Activated naive CD8-positive, alpha-beta T cell (primary cell): Measurements from ENCODE around the gene CIBAR2.

Experiments
- H3K27ac Mint-ChIP-seq: one replicate; pipeline ENCODE4 v1.8.0; 2021; ENCODE audit warnings: mixed read lengths
- H3K27me3 Mint-ChIP-seq: one replicate; pipeline ENCODE4 v1.8.0; 2021; ENCODE audit warnings: mixed read lengths
- H3K36me3 Mint-ChIP-seq: one replicate; pipeline ENCODE4 v1.8.0; 2021; ENCODE audit warnings: mixed read lengths
- H3K4me1 Mint-ChIP-seq: one replicate; pipeline ENCODE4 v1.8.0; 2021; ENCODE audit warnings: low read depth, mixed read lengths
- H3K4me3 Mint-ChIP-seq: one replicate; pipeline ENCODE4 v1.8.0; 2021; ENCODE audit warnings: mild to moderate bottlenecking, mixed read lengths
- H3K9me3 Mint-ChIP-seq: one replicate; pipeline ENCODE4 v1.8.0; 2021; ENCODE audit warnings: low read depth, mixed read lengths

The CIBAR2 gene

DNA sequence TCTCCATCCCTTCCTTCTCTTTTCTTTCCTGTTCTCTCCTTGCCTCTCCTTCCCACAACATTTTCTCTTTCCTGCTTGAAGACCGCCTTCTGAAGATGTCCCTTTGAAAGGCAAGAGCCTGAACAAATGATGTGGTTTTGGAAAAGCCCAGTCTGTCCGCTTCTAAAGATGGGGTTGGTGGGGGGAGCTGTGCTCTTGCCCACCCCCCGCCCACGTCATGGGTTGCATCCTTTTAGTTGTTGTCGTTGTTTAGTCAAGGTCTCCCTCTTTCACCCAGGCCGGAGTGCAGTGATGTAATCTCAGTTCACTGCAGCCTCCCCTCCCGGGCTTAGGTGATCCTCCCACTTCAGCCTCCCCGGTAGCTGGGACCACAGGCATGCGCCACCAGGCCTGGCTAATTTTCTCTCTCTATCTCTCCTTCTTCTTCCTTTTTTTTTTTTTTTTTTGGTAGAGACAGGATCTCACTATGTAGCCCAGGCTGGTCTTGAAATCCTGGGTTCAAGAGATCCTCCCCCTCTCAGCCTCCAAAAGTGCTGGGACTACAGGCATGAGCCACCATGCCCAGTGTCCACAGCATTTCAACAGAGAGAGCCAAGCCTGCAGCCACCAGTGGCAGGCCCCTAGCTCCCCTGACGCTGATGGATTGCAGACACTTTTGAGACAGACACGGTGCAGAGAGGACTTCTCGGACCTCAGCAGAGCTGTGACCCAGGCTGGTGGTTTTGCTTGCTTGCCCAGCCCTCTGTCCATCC, 26.0 kb upstream of the CIBAR2 start:
- Mint-ChIP-seq H3K27me3 (peaks cover 23% of the 10 kb centered on the region), H3K4me1 (peaks cover 7% of the 10 kb centered on the region), H3K4me3 (peak overlapping the region; percentile 31), H3K27ac (no peak overlapping the region), H3K9me3 (no peaks in the 10 kb centered on the region), H3K36me3 (no peaks in the 10 kb centered on the region)

DNA sequence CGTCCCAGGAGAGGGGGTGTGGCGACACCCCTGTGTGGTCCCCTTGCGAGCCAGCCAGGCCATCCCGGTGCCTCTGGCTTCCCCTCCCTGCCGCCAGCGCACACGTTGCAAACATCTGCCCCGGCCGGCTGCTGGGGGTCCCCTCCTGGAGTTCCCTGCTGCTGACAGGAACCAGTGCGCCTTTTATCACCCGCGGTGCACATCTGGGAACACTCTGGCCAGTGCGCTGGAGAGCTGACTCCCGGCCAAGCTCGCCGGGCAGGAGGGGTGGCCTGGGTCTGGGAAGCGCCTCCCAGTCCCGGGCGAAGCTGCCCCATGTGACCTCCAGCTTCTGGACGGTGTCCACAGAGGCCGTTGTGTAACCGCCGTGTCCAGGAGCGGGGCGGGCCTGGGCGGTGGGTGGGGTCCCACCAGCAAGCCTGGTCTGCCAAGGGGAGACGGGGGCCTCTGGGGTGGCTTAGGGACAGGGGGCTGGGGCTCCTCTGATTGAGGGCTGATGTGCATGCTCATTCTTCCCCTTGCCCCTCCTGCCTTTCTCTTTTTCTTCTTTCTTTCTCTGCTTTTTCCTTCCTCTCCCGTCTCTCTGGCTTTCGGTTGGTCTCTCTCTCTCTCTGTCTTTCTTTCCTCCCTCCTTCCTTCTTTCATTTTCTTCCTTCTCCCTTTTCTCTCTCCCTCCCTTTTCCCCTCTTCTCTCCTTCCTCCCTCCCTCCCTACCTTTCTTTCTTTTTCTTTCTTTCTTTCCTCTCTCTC, 25.2 kb upstream of the CIBAR2 start:
- Mint-ChIP-seq H3K27me3 (peaks cover 23% of the 10 kb centered on the region), H3K36me3 (no peaks in the 10 kb centered on the region), H3K27ac (no peak overlapping the region), H3K9me3 (no peaks in the 10 kb centered on the region), H3K4me3 (peak overlapping the region; percentile 31), H3K4me1 (peaks cover 7% of the 10 kb centered on the region)

DNA sequence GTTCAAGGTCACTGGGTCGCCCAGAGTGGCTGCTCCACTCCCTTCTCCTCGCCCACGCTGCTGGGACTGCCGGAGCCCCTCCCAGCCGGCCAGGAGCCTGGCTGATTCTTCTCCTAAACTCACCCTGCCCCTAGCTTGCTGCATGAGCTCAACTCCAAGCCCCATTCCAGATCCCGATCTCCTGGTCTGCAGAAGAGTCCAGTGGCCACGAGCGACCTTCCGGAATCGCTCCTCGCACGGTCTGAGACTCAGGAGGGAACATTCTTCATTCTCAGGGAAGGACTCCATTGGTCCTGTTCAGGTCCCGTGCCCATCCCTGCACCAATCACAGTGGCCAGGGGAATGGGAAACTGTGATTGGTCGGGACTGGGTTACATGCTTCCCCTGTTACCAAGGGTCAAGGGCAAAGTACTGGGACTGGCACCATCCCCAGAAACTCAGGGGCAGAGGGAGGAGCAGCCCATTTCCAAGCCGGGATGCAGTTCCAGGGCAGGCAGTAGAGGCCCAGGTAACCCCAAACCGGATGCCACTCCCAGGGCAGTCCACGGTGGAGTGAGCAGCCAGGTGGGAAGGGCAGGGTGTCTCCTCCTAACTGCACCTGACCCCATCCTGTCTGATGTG, 24.5 kb upstream of the CIBAR2 start:
- Mint-ChIP-seq H3K9me3 (no peaks in the 10 kb centered on the region), H3K27ac (no peak overlapping the region), H3K27me3 (peaks cover 23% of the 10 kb centered on the region), H3K4me3 (no peak overlapping the region), H3K4me1 (peaks cover 7% of the 10 kb centered on the region), H3K36me3 (no peaks in the 10 kb centered on the region)

GRCh38 chr16:85136213-85136701, 24.0 kb upstream of the CIBAR2 start:
- H3K9me3 Mint-ChIP-seq, result no peaks in the 10 kb centered on the region
- no peaks in the 10 kb centered on the region for H3K36me3 Mint-ChIP-seq
- H3K27ac Mint-ChIP-seq, result no peak overlapping the region
- no peak overlapping the region for H3K4me3 Mint-ChIP-seq
- H3K4me1 Mint-ChIP-seq, result peaks cover 7% of the 10 kb centered on the region
- peaks cover 23% of the 10 kb centered on the region for H3K27me3 Mint-ChIP-seq

DNA sequence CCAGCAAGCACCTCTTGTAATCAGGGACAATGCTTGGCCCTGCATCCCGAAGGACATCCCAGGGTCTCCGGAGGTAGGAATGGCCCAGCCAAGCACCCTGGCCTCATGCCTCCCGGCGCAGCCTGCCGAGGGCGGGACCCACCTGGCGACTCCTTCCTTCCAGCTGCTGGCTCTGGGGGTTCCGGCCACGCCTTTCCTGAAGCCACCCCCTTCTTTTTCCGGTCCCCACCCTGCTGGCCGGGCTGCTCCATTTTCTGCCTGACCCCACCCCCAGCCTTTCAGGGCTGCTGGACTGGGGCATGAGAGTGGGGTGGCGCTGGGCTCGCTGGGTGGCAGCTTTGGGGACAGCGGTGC, 22.5 kb upstream of the CIBAR2 start:
- Mint-ChIP-seq H3K27ac (no peak overlapping the region), H3K4me1 (peaks cover 7% of the 10 kb centered on the region), H3K36me3 (no peaks in the 10 kb centered on the region), H3K9me3 (no peaks in the 10 kb centered on the region), H3K27me3 (peaks cover 21% of the 10 kb centered on the region), H3K4me3 (no peak overlapping the region)

- Mint-ChIP-seq H3K4me1 (peaks cover 7% of the 10 kb centered on the region), H3K36me3 (no peaks in the 10 kb centered on the region), H3K27ac (no peak overlapping the region), H3K9me3 (no peaks in the 10 kb centered on the region), H3K27me3 (peaks cover 16% of the 10 kb centered on the region), H3K4me3 (no peak overlapping the region)
Measured at GRCh38 chr16:85134076-85134788, 22.0 kb upstream of the CIBAR2 start.

DNA sequence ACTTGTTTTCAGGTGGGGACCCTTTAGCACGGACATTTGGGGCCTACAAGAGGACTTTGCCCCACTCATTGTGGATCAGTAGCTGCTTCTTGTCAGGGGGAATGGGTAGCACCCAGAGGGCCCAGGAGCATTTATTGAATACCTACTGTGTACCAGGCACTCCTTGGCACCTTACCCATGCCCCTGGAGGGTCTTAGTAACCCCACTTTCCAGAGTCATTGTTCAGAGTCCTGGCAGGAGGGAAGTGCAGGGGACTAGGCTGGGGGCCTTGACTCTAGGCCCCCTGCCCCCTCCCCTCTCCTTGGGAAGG, 21.0 kb upstream of the CIBAR2 start:
- Mint-ChIP-seq H3K4me3 (no peak overlapping the region), H3K4me1 (peaks cover 7% of the 10 kb centered on the region), H3K27ac (no peak overlapping the region), H3K36me3 (no peaks in the 10 kb centered on the region), H3K27me3 (peaks cover 8% of the 10 kb centered on the region), H3K9me3 (no peaks in the 10 kb centered on the region)

GRCh38 chr16:85132456-85133289, 20.4 kb upstream of the CIBAR2 start:
- no peak overlapping the region for H3K27ac Mint-ChIP-seq
- no peaks in the 10 kb centered on the region for H3K36me3 Mint-ChIP-seq
- H3K27me3 Mint-ChIP-seq, result peaks cover 4% of the 10 kb centered on the region
- H3K4me3 Mint-ChIP-seq, result no peak overlapping the region
- H3K9me3 Mint-ChIP-seq, result no peaks in the 10 kb centered on the region
- peaks cover 2% of the 10 kb centered on the region for H3K4me1 Mint-ChIP-seq

DNA sequence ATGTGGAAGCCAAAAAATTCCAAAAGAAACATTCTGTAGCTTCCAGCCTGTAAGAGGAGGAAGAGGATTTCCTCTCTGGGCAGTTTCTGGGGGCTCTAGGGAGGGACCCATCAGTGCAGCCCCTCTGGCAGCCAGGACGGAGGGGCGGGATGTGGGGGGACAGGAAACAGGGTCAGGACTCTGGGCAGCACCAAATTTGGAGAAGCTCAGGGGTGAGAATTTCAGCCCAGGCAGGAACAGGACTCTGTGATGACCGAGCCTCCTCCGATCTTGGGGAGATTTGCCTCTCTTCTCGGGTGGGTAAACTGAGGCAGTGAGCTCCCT, 18.4 kb upstream of the CIBAR2 start:
- Mint-ChIP-seq H3K36me3 (no peaks in the 10 kb centered on the region), H3K4me1 (peaks cover 11% of the 10 kb centered on the region), H3K9me3 (no peaks in the 10 kb centered on the region), H3K4me3 (no peak overlapping the region), H3K27me3 (no peaks in the 10 kb centered on the region), H3K27ac (no peak overlapping the region)

DNA sequence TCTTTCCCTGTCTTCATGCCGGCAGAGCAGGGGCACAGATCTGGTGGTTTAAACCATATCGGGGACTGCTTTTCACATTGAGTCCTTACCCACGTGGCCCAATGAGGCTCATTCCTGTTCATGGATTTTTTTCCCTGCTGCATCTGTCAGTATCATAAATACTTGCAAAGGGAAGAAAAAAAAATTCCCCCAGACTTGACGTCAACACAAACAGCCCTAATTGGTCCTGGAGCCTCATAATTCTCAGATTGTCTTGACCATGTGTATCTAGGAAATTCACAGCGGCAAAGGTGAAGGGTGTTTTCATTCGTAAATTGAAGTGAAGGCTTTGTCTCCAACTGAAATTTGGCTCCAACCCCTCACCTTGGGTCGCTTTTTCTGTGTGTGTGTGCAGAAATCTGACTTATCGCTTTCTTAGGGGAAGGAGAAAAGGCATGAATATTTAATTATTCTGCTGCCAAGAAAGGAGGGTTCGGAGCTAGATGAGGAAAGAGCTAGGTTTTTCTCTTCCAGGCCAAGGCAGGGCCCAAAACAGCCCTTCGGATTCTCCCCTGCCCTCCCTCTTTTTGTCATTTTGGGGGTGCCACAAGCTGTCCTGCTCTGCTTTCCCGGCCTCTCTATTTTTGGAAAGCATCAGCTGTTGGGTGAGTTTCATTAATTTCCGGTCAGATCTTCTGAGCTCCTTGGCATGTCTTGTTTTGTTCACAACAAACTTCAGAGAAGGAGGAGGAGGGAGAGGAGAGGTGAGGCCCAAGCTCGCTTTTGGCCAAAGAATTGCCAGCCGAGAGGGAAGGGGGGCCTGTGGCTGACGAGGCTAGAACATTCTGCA, 17.8 kb upstream of the CIBAR2 start:
- no peak overlapping the region for H3K27ac Mint-ChIP-seq
- H3K9me3 Mint-ChIP-seq, result no peaks in the 10 kb centered on the region
- H3K27me3 Mint-ChIP-seq, result no peaks in the 10 kb centered on the region
- H3K4me1 Mint-ChIP-seq, result peaks cover 11% of the 10 kb centered on the region
- no peaks in the 10 kb centered on the region for H3K36me3 Mint-ChIP-seq
- H3K4me3 Mint-ChIP-seq, result no peak overlapping the region

DNA sequence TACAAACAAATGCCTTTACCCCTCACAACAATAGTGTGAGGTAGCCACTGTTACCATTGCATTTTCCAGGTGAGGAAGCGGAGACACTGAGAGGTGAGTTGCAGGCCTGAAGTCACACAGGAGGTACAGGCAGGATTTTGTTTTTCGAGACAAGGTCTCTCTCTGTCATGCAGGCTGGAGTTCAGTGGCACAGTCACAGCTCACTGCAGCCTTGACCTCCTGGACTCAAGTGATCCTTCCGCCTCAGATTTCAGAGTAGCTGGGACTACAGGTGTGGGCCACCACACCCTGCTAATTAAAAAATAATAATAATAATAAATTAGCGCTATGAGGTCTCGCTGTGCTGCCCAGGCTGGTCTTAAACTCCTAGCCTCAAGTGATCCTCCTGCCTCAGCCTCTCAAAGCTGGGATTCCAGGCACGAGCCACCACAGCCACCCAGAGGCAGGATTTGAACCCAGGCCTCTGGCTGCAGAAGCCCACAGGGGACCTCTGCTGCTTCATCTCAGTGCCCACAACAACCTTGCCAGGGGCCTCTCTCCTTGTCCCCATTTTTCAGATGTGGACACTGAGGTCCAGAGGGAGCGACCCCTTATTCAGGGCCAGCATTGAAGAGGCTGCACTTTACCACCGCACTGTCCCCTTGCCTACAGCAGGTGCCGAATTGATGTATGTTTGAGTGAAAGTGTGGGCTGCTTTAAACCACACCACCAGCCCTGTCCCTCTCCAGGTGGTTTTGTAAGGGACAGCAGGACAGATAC, 16.0 kb upstream of the CIBAR2 start:
- Mint-ChIP-seq H3K4me1 (peaks cover 15% of the 10 kb centered on the region), H3K27me3 (no peaks in the 10 kb centered on the region), H3K27ac (no peak overlapping the region), H3K4me3 (no peak overlapping the region), H3K9me3 (no peaks in the 10 kb centered on the region), H3K36me3 (no peaks in the 10 kb centered on the region)

GRCh38 chr16:85127379-85127723, 15.1 kb upstream of the CIBAR2 start:
- Mint-ChIP-seq H3K36me3 (no peaks in the 10 kb centered on the region), H3K4me3 (no peak overlapping the region), H3K27me3 (no peaks in the 10 kb centered on the region), H3K9me3 (no peaks in the 10 kb centered on the region), H3K27ac (no peak overlapping the region), H3K4me1 (peaks cover 15% of the 10 kb centered on the region)

- H3K36me3 Mint-ChIP-seq, result no peaks in the 10 kb centered on the region
- no peak overlapping the region for H3K4me3 Mint-ChIP-seq
- H3K4me1 Mint-ChIP-seq, result peaks cover 15% of the 10 kb centered on the region
- H3K27ac Mint-ChIP-seq, result peak overlapping the region; percentile 22
- no peaks in the 10 kb centered on the region for H3K27me3 Mint-ChIP-seq
- no peaks in the 10 kb centered on the region for H3K9me3 Mint-ChIP-seq
Measured at GRCh38 chr16:85126705-85127378, 14.6 kb upstream of the CIBAR2 start.
